ENCODE results near the gene MPV17. TPM values are rescaled to one million over a fixed set of nuclear protein-coding genes. Genes with fewer than 3 reads are reported as not detected.

MPV17 gene
- total and polyA plus RNA-seq, 2 of the 13 experiments (the other 11 are each of a cell fraction or from before 2014, with no cell fraction given) = 48.9 to 129 TPM

GRCh38 chr2:27303093-27304025, 19.5 kb downstream of the MPV17 start (continued):
- no peak for TF ChIP-seq RERE (CRISPR knock-in tag; IDR thresholded peaks at IDR 0.05; ENCODE audit: low read depth)
- TF ChIP-seq GTF3A (CRISPR knock-in tag; conservative IDR thresholded peaks at IDR 0.05) = no peak
- no peak for TF ChIP-seq ETS1 (CRISPR knock-in tag; IDR thresholded peaks at IDR 0.05)
- peak; percentile 14; the same call in 1 of the 2 replicates for TF ChIP-seq ZSCAN25 (CRISPR knock-in tag; IDR thresholded peaks at IDR 0.05)
- TF ChIP-seq GPN1 (CRISPR knock-in tag; IDR thresholded peaks at IDR 0.05; ENCODE audit: borderline replicate concordance) = no peak
- TF ChIP-seq ZBED4 (CRISPR knock-in tag; IDR thresholded peaks at IDR 0.05; ENCODE audit: borderline replicate concordance) = 0 out of 2 replicates have a peak, but pooled peaks have one; percentile 31
- no peak for TF ChIP-seq ZNF503 (CRISPR knock-in tag; IDR thresholded peaks at IDR 0.05)
- no peak for TF ChIP-seq ZNF766 (CRISPR knock-in tag; IDR thresholded peaks at IDR 0.05; ENCODE audit: borderline replicate concordance)
- no peak for TF ChIP-seq ZBTB7A (CRISPR knock-in tag; IDR thresholded peaks at IDR 0.05)
- no peak for TF ChIP-seq SOX6 (IDR thresholded peaks at IDR 0.05)
- peak; percentile 56 for TF ChIP-seq SOX6 (CRISPR knock-in tag; IDR thresholded peaks at IDR 0.05)

All from HepG2 (cell line).